Activated CD4-positive, alpha-beta T cell treated with anti-CD3 and anti-CD28 coated beads, Interleukin-2, amount 10 ng/mL, durations not matched to agents 24 days and 14 days (primary cell): ENCODE measurements around the gene TIMM44. TPM values are rescaled to one million over a fixed set of nuclear protein-coding genes. Genes with fewer than 3 reads are reported as not detected.

ENCODE experiments used
- DNase-seq: peaks from one replicate; pipeline ENCODE4 v3.0.0; 2022
- H3K27ac Mint-ChIP-seq: one replicate; pipeline ENCODE4 v1.8.0; 2022; ENCODE audit warnings: mild to moderate bottlenecking, mixed read lengths
- H3K27me3 Mint-ChIP-seq: one replicate; pipeline ENCODE4 v1.8.0; 2022; ENCODE audit warnings: mixed read lengths
- H3K36me3 Mint-ChIP-seq: one replicate; pipeline ENCODE4 v1.8.0; 2022; ENCODE audit warnings: low read depth, mild to moderate bottlenecking, mixed read lengths
- H3K4me1 Mint-ChIP-seq: one replicate; pipeline ENCODE4 v1.8.0; 2021; ENCODE audit warnings: mixed read lengths
- H3K4me3 Mint-ChIP-seq: one replicate; pipeline ENCODE4 v1.8.0; 2022; ENCODE audit warnings: mild to moderate bottlenecking, moderate library complexity, mixed read lengths
- H3K9me3 Mint-ChIP-seq: one replicate; pipeline ENCODE4 v1.8.0; 2021; ENCODE audit warnings: mixed read lengths
- intact Hi-C: fragments of 100-400 bp; cut with micrococcal nuclease; formaldehyde crosslinking; loops from one replicate; pipeline ENCODE4 v1.15.1; 2023
- total RNA-seq: library from RNA; stranded (reverse); gene quantifications from 2 replicates; pipeline ENCODE4 v1.2.3, GENCODE V29; 2022

Gene TIMM44
- total RNA-seq, 1 donor from 2014 or later, result 111 TPM

GRCh38 chr19:7914099-7914498, 29.4 kb downstream of the TIMM44 start:
- intact Hi-C loops, result no loop called here
- H3K9me3 Mint-ChIP-seq, result no peaks in the 10 kb centered on the region
- peaks cover 26% of the 10 kb centered on the region for H3K36me3 Mint-ChIP-seq
- H3K4me3 Mint-ChIP-seq, result no peak overlapping the region
- H3K4me1 Mint-ChIP-seq, result peaks cover 10% of the 10 kb centered on the region
- peaks cover 21% of the 10 kb centered on the region for H3K27me3 Mint-ChIP-seq
- no peak overlapping the region for H3K27ac Mint-ChIP-seq
- DNase-seq, result no peak

DNA sequence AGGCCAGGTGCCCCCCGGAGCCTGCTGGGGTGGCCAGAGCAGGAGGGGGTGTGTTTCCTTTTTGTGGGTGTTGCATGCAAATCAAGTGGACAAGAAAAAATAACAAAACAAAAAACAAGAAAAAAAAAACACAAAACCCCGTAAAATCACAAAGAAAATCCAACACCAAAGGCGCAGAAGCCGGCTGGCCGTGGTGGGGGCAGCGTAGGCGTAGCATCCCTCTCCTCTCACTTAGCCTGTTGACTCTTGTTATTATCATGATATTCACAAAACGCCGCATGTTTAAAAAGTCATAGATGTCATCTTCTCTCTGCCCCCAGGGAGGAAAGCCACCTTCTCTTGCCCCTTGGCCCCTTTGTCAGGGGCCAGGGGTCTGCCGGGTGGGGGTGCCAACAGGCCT, 29.8 kb downstream of the TIMM44 start:
- intact Hi-C loops, result no loop called here
- H3K27me3 Mint-ChIP-seq, result peaks cover 21% of the 10 kb centered on the region
- DNase-seq, result no peak
- no peak overlapping the region for H3K27ac Mint-ChIP-seq
- H3K36me3 Mint-ChIP-seq, result peaks cover 26% of the 10 kb centered on the region
- no peaks in the 10 kb centered on the region for H3K9me3 Mint-ChIP-seq
- H3K4me1 Mint-ChIP-seq, result peaks cover 10% of the 10 kb centered on the region
- H3K4me3 Mint-ChIP-seq, result no peak overlapping the region

DNA sequence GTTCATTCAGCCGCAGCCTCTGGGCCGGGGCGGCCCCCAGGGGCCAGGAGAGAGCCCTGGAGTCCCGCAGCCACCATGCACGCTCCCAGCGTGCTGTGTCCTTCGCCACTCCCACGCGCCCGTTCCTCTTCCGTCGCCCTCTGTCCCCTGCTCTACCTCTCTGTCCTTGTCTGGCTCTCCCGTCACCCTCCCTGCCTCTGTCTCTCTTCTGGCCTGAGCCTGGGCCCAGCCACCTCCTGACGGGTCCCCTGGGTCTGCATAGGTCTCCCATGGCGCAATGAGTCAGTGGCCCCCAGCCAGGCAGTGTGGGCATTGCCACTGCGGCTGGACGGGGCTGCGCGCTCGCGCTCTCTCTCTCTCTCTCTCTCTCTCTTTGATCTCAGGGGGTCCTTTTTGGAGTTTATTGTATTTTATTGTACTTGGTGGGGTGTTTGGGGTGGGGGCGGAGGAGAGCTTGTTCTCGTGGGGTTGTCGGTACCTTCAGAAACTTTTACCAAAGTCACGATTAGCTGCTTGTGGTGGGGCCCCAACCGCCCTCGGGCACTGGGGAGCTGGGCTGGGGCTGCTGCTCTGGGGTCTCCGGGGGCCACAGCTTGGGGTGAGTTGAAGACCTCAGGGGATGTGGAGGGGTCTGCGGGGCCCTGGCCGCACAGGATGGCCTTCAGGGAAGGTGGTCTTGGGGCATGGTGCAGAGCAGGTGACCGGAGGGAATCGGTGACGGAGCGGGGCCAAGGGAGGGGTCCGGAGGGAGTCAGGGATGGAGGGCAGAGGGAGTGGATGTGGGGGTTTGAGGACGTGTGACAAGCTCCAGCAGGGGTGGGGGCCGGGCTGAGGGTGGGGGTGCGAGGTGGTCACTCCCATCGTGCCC, 30.5 kb downstream of the TIMM44 start:
- Mint-ChIP-seq H3K9me3 (no peaks in the 10 kb centered on the region), H3K36me3 (peaks cover 26% of the 10 kb centered on the region), H3K4me1 (peaks cover 7% of the 10 kb centered on the region), H3K27me3 (peaks cover 16% of the 10 kb centered on the region), H3K27ac (no peak overlapping the region), H3K4me3 (no peak overlapping the region)
- intact Hi-C loops, result no loop called here
- no peak for DNase-seq

GRCh38 chr19:7912144-7912696, 31.2 kb downstream of the TIMM44 start:
- no peak for DNase-seq
- no peaks in the 10 kb centered on the region for H3K9me3 Mint-ChIP-seq
- intact Hi-C loops, result no loop called here
- H3K27ac Mint-ChIP-seq, result no peak overlapping the region
- H3K36me3 Mint-ChIP-seq, result peaks cover 30% of the 10 kb centered on the region
- H3K4me3 Mint-ChIP-seq, result no peak overlapping the region
- H3K4me1 Mint-ChIP-seq, result peaks cover 7% of the 10 kb centered on the region
- peaks cover 14% of the 10 kb centered on the region for H3K27me3 Mint-ChIP-seq

DNA sequence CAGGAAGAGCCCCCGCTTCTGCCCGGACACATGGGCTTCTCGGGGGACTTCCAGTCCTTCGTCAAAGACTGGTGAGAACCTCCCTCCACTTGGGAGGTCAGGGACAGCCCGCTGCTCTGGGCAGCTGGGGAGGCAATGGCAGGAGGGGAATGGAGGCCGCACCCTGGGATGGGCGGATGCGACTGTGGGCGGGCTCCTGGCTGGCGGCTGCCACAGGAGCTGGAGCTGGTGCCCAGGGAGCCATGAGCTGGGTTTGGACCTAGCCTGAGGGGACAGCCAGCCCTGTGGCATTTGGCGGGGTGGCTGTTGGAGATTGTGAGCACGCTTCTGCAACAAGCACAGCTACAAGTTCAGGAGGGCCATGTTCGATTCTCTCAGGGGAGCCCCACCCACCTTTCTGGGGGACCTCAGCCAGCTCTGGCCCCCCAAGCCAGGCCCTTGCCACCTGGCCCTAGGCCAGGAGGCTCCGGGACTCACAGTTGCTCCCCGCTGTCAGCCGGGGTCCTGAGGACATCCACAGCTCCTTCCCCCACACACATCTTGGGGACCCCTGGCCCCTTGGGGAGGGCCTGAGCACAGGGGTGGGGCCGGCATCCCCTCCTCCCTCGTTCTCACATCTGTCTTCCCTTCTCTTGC, 31.8 kb downstream of the TIMM44 start:
- intact Hi-C loops, result no loop called here
- peak overlapping the region; percentile 62 for H3K27ac Mint-ChIP-seq
- H3K4me3 Mint-ChIP-seq, result no peak overlapping the region

DNA sequence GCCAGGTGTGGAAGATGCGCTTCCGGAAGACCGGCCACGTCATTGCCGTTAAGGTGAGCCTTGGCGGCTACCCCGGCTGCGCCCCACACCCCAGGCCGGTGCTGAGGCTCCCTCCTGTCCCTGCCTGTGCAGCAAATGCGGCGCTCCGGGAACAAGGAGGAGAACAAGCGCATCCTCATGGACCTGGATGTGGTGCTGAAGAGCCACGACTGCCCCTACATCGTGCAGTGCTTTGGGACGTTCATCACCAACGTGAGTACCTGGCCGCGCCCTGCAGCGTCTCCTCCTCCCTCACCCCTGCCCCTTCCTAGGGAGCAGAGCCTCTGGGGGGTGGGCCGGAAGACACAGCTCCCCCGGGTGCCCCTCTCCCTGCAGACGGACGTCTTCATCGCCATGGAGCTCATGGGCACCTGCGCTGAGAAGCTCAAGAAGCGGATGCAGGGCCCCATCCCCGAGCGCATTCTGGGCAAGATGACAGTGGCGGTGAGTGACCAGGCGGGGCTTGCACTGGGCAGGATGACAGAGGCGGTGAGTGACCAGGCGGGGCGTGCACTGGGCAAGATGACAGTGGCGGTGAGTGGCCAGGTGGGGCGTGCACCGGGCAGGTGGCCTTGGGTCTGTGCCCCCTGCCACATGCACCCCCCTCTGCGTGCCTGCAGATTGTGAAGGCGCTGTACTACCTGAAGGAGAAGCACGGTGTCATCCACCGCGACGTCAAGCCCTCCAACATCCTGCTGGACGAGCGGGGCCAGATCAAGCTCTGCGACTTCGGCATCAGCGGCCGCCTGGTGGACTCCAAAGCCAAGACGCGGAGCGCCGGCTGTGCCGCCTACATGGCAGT, 32.9 kb downstream of the TIMM44 start:
- Mint-ChIP-seq H3K27me3 (peaks cover 6% of the 10 kb centered on the region), H3K4me3 (no peak overlapping the region), H3K4me1 (peaks cover 8% of the 10 kb centered on the region), H3K36me3 (peaks cover 33% of the 10 kb centered on the region), H3K9me3 (no peaks in the 10 kb centered on the region), H3K27ac (no peak overlapping the region)
- intact Hi-C loops, result no loop called here
- DNase-seq, result no peak

More for the DNA sequence above, 31.8 kb downstream of the TIMM44 start:
- H3K4me1 Mint-ChIP-seq, result peaks cover 7% of the 10 kb centered on the region
- peaks cover 11% of the 10 kb centered on the region for H3K27me3 Mint-ChIP-seq
- no peak for DNase-seq
- H3K36me3 Mint-ChIP-seq, result peaks cover 30% of the 10 kb centered on the region
- H3K9me3 Mint-ChIP-seq, result no peaks in the 10 kb centered on the region

DNA sequence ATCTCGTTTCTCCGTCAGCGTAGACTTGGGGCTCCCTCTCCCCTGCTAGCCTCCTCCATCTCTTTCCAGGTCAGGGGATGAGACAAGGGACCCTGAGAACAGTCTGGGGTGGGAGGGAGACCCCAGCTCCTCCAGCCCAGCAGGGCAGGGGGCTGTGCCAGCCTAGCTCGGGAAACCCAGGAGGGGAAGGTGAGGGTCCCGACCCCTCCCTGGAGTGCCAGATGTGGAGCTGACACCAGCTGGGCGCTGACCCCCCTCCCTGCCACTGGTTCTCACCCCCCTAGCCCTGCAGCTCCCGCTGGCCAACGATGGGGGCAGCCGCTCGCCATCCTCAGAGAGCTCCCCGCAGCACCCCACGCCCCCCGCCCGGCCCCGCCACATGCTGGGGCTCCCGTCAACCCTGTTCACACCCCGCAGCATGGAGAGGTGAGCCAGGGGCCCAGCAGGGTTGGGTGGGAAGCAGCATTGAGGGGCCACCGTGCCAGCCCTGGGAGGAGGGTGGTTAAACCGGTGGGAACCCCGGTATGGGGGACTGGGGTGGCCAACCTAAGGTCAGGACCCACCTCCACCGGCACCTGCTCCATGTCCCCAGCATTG, 33.9 kb downstream of the TIMM44 start:
- Mint-ChIP-seq H3K4me1 (peaks cover 13% of the 10 kb centered on the region), H3K36me3 (peaks cover 37% of the 10 kb centered on the region), H3K4me3 (no peak overlapping the region), H3K9me3 (no peaks in the 10 kb centered on the region), H3K27ac (no peak overlapping the region), H3K27me3 (no peaks in the 10 kb centered on the region)
- DNase-seq, result no peak
- intact Hi-C loops, result no loop called here

GRCh38 chr19:7908742-7909461, 34.6 kb downstream of the TIMM44 start:
- Mint-ChIP-seq H3K4me3 (no peak overlapping the region), H3K4me1 (peaks cover 15% of the 10 kb centered on the region), H3K27ac (no peak overlapping the region), H3K27me3 (no peaks in the 10 kb centered on the region), H3K9me3 (no peaks in the 10 kb centered on the region), H3K36me3 (peaks cover 37% of the 10 kb centered on the region)
- DNase-seq, result peak; percentile 55
- intact Hi-C loops, result no loop called here

GRCh38 chr19:7908078-7908699, 35.3 kb downstream of the TIMM44 start:
- DNase-seq, result no peak
- intact Hi-C loops, result no loop called here

DNA sequence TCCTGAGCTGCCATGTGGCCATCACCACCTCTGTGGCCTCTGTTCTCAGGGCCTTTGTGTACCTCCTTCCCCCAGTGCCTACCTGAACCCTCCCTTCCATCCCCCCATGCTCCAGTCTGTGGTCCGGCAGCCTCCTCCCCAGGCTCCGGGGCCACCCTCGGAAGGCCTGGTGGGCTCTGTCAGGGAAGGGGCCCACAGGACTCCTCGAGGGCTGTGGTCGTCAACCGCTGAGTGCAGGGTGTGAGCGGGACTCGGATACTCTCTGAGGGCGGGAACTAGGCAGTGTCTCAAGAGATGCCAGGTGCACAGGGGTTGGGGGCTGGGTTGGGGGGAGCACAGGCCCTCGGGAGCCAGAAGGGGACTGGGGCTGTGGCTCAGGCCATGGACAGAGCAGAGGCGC, 35.9 kb downstream of the TIMM44 start:
- Mint-ChIP-seq H3K27ac (no peak overlapping the region), H3K27me3 (peaks cover 3% of the 10 kb centered on the region), H3K4me1 (peaks cover 23% of the 10 kb centered on the region), H3K9me3 (no peaks in the 10 kb centered on the region), H3K36me3 (peaks cover 34% of the 10 kb centered on the region), H3K4me3 (no peak overlapping the region)
- intact Hi-C loops, result no loop called here
- no peak for DNase-seq

More at GRCh38 chr19:7908078-7908699, 35.3 kb downstream of the TIMM44 start:
- peaks cover 3% of the 10 kb centered on the region for H3K27me3 Mint-ChIP-seq
- H3K27ac Mint-ChIP-seq, result no peak overlapping the region
- no peaks in the 10 kb centered on the region for H3K9me3 Mint-ChIP-seq
- H3K4me3 Mint-ChIP-seq, result no peak overlapping the region
- peaks cover 19% of the 10 kb centered on the region for H3K4me1 Mint-ChIP-seq
- peaks cover 38% of the 10 kb centered on the region for H3K36me3 Mint-ChIP-seq

GRCh38 chr19:7907122-7907521, 36.3 kb downstream of the TIMM44 start:
- H3K4me1 Mint-ChIP-seq, result peaks cover 25% of the 10 kb centered on the region
- no peak for DNase-seq

GRCh38 chr19:7905859-7906258, 37.6 kb downstream of the TIMM44 start:
- intact Hi-C loops, result no loop called here
- peak overlapping the region; percentile 87 for H3K27ac Mint-ChIP-seq

More at GRCh38 chr19:7907122-7907521, 36.3 kb downstream of the TIMM44 start:
- H3K36me3 Mint-ChIP-seq, result peaks cover 33% of the 10 kb centered on the region
- no peak overlapping the region for H3K27ac Mint-ChIP-seq
- H3K27me3 Mint-ChIP-seq, result peaks cover 3% of the 10 kb centered on the region
- no peaks in the 10 kb centered on the region for H3K9me3 Mint-ChIP-seq
- intact Hi-C loops, result no loop called here
- no peak overlapping the region for H3K4me3 Mint-ChIP-seq

More at GRCh38 chr19:7905859-7906258, 37.6 kb downstream of the TIMM44 start:
- Mint-ChIP-seq H3K36me3 (peaks cover 24% of the 10 kb centered on the region), H3K27me3 (peaks cover 3% of the 10 kb centered on the region), H3K4me1 (peaks cover 25% of the 10 kb centered on the region), H3K9me3 (no peaks in the 10 kb centered on the region), H3K4me3 (peak overlapping the region; percentile 92)
- no peak for DNase-seq
